GM10248 (cell line): ENCODE results near the gene ATAD3C.

ENCODE experiments used
- CTCF ChIA-PET: fragments of 300-600 bp; sonication (Branson Sonifier 250); formaldehyde crosslinking; extraction: SDS; loops from one replicate; lab custom pipeline; 2021; ENCODE audit warnings: antibody characterized with exemption; lab: Yijun Ruan, JAX
- POLR2A ChIA-PET: fragments of 350-650 bp; sonication (Branson Sonifier 250); formaldehyde crosslinking; extraction: SDS; loops from one replicate; lab custom pipeline; 2020; ENCODE audit warnings: antibody characterized with exemption; lab: Yijun Ruan, JAX
- DNase-seq: peaks from one replicate; pipeline ENCODE4 v3.0.0; 2012; ENCODE audit errors: extremely low spot score
- CTCF ChIP-seq: IDR thresholded peaks from 2 replicates; pipeline ENCODE4 v1.5.1; 2012; ENCODE audit warnings: mild to moderate bottlenecking, low read depth; ENCODE audit errors: extremely low read depth, missing control alignments, control extremely low read depth

Gene ATAD3C

GRCh38 chr1:1432951-1433803, 16.3 kb upstream of the ATAD3C start:
- peak; percentile 25 for DNase-seq
- ChIA-PET CTCF (no interaction called here), POLR2A (no interaction called here)
- TF ChIP-seq CTCF: no peak

- CTCF ChIA-PET: interaction anchor here (1.1 to 1.5 kb wide), 2 partner anchors 35 to 62 kb away, joined by 3 to 4 read pairs; partner anchors contain the start of gene CCNL2
- no peak for TF ChIP-seq CTCF
- POLR2A ChIA-PET: no interaction called here
- DNase-seq: peak; percentile 23
Observed at GRCh38 chr1:1433804-1434130, 15.7 kb upstream of the ATAD3C start.

GRCh38 chr1:1434131-1434823, 15.2 kb upstream of the ATAD3C start:
- ChIA-PET CTCF (interaction anchor here (1.1 to 1.5 kb wide), 2 partner anchors 35 to 63 kb away, joined by 3 to 4 read pairs; partner anchors contain the start of gene CCNL2), POLR2A (no interaction called here)
- TF ChIP-seq CTCF: no peak
- no peak for DNase-seq

GRCh38 chr1:1434824-1435105, 14.7 kb upstream of the ATAD3C start:
- TF ChIP-seq CTCF: no peak
- peak; percentile 25 for DNase-seq
- ChIA-PET POLR2A (no interaction called here), CTCF (interaction anchor here (1.1 to 1.5 kb wide), 2 partner anchors 36 to 63 kb away, joined by 3 to 4 read pairs; partner anchors contain the start of gene CCNL2)

- POLR2A ChIA-PET: no interaction called here
- TF ChIP-seq CTCF: no peak
- peak; percentile 91 for DNase-seq
- CTCF ChIA-PET: interaction anchor here (1.5 kb wide), 1 partner anchor 64 kb away, joined by 4 read pairs; no protein-coding TSS in a partner anchor
Observed at GRCh38 chr1:1435106-1435903, 14.2 kb upstream of the ATAD3C start, which contains the start of gene VWA1. Gene VWA1 (plus strand): TSS chr1:1435690. CDS start chr1:1435749, 59 bp downstream.
